Brain microvascular endothelial cell (primary cell): ENCODE results near the gene CNTD1.
A peak's percentile ranks its signal among the peaks of the same experiment; 100 is the strongest.

Experiments
- DNase-seq: peaks from one replicate; pipeline ENCODE4 v3.0.0-alpha.2; 2020
- H3K27ac ChIP-seq: fragments of 250-450 bp; sonication (Bioruptor Pico); 2 replicates; pipeline ENCODE4 v1.5.1; 2020; ENCODE audit warnings: mild to moderate bottlenecking, moderate library complexity
- H3K27me3 ChIP-seq: fragments of 250-450 bp; sonication (Bioruptor Pico); replicated peaks from 2 replicates; pipeline ENCODE4 v1.5.1; 2020; ENCODE audit warnings: mild to moderate bottlenecking
- H3K36me3 ChIP-seq: fragments of 250-450 bp; sonication (Bioruptor Pico); replicated peaks from 2 replicates; pipeline ENCODE4 v1.5.1; 2020; ENCODE audit warnings: mild to moderate bottlenecking
- H3K4me3 ChIP-seq: 2 replicates; pipeline ENCODE4 v1.5.1; 2011; ENCODE audit warnings: low read depth, mild to moderate bottlenecking, control low read depth, low read length, moderate library complexity
- in situ Hi-C: cut with HindIII; loops from 2 replicates; pipeline ENCODE4 v1.10.0; 2017; ENCODE audit warnings: low sequenced_read_pairs, low pct_ligation_motif_present
- TF ChIP-seq, protein P1 (sequence below): IDR thresholded peaks from 2 replicates; pipeline ENCODE4 v1.5.1; 2011; ENCODE audit warnings: low read depth, mild to moderate bottlenecking, moderate library complexity, low read length, control low read depth, inconsistent platforms; ENCODE audit errors: missing control alignments

The CNTD1 gene

DNA sequence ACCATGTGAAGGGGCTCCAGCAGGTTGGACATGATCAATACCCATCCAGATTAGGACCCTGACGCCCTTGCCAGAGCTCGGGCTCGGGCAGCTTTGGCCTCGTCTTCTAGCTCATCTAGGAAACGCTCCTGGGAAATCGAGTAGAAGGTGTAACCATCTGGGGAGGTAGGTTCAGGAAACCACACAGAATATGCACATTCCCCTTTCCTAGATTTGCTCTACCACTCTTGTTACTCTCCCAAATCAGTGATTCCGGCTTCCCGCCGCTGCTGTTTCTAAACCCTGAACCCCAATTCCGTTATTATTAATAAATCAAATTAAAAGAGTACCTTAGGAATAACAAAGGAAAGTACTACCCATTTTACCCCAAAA lies 664 bp upstream of the CNTD1 start:
- Histone ChIP-seq H3K27me3 (no peaks in the 10 kb centered on the region), H3K27ac (peak overlapping the region; percentile 33), H3K4me3 (peak overlapping the region; percentile 98), H3K36me3 (no peaks in the 10 kb centered on the region)
- in situ Hi-C loops: no loop called here
- TF ChIP-seq, protein P1, sequence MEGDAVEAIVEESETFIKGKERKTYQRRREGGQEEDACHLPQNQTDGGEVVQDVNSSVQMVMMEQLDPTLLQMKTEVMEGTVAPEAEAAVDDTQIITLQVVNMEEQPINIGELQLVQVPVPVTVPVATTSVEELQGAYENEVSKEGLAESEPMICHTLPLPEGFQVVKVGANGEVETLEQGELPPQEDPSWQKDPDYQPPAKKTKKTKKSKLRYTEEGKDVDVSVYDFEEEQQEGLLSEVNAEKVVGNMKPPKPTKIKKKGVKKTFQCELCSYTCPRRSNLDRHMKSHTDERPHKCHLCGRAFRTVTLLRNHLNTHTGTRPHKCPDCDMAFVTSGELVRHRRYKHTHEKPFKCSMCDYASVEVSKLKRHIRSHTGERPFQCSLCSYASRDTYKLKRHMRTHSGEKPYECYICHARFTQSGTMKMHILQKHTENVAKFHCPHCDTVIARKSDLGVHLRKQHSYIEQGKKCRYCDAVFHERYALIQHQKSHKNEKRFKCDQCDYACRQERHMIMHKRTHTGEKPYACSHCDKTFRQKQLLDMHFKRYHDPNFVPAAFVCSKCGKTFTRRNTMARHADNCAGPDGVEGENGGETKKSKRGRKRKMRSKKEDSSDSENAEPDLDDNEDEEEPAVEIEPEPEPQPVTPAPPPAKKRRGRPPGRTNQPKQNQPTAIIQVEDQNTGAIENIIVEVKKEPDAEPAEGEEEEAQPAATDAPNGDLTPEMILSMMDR: no peak
- DNase-seq: no peak

DNA sequence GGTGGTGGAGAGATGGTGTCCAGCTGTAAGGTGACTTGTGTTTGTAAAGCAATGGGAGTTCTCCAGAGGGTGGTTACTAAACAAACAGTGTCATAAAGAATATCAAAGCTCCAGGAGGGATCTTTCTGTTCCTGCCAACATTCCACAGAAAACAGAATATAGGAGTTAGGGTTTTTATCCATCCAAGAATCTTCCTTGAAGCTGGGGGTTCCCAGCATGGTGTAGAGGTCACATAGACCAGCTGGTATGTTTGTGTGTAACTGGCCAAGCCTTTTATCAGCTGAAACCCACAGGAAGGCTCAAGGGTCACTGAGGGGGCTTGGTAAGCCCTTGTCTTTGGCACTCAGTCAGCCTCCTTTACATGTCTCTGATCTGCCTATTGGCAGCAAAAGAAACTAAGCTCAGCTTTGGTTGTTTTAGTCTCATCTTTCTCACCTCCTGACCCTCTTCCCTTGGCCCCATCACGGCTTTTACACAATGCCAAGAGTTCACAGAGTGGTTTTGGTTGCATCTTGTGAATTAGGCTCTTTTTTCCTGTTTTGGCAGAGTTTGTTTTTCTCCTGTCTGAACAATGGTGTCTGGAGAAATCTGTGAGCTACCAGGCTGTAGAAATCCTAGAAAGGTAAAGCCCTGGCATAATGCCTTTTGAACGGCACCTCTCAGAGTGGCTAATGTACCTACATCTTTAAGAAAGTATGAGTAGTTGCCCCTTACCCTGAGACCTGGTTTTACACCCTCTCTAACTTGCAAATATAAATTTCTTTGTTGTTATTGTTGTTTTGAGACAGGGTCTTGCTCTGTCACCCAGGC lies 4.6 kb downstream of the CNTD1 start:
- no peaks in the 10 kb centered on the region for H3K27me3 ChIP-seq
- in situ Hi-C loops: no loop called here
- TF ChIP-seq, protein P1: no peak
- H3K36me3 ChIP-seq: no peaks in the 10 kb centered on the region
- no peak overlapping the region for H3K27ac ChIP-seq
- no peak for DNase-seq
- H3K4me3 ChIP-seq: no peak overlapping the region

DNA sequence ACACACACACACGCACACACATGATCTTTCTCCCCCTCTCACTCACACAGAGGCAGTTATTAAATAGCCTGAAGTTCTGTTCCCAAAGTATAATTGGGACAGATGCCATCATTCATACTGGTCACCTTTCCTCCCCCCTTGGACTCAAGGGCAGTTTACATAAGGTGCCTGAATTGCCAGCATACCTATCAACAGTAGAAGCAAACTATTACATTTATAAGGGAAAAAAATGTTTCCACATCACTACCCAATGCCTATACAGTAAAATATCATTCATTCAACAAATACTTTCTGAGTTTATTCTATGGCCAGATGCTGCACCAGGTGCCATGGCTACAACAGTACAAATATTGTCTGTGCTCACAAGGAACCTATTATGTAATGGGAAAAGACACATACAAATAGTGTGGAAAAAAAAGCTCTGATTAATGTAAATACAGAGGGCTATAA lies 6.3 kb downstream of the CNTD1 start:
- TF ChIP-seq, protein P1: no peak
- H3K36me3 ChIP-seq: no peaks in the 10 kb centered on the region
- no peak for DNase-seq
- H3K27me3 ChIP-seq: no peaks in the 10 kb centered on the region
- H3K4me3 ChIP-seq: no peak overlapping the region
- H3K27ac ChIP-seq: no peak overlapping the region
- in situ Hi-C loops: no loop called here

DNA sequence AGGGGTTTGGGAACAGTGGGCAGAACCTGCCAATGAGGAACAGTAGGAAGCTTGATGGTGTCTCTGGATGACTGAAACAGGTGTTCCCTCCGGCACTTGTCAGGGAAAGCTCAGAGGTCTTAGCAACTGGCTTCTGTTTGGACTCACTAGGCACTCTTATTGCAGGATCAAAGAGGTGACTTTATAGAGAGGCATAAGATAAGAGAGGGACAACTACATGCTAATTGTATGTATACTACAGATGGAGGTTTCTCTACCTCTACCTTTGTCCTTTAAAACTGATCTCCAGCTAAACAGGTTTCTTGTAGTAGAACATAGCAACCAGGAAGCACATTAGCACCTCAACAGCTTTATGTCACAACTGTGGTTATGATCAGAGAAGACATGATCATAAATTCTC lies 7.6 kb downstream of the CNTD1 start:
- TF ChIP-seq, protein P1: no peak
- DNase-seq: no peak
- Histone ChIP-seq H3K27me3 (no peaks in the 10 kb centered on the region), H3K27ac (no peak overlapping the region), H3K4me3 (no peak overlapping the region), H3K36me3 (peaks cover 3% of the 10 kb centered on the region)
- in situ Hi-C loops: no loop called here

DNA sequence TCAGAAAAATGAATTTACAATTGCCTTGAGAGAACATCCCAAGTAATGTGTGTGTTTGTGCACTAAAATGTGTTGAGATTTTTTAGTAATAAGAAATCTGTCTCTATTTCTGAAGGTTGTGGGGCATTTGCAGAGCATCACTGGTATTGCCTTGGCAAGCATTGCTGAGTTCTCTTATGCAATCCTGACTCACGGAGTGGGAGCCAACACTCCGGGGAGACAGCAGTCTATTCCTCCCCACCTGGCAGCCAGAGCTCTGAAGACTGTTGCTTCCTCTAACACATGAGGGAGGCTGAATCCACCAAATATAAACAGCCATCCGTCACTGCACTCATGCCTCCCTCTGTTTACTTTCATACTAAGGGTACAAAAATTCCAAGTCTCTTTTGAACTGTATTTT lies 10.6 kb downstream of the CNTD1 start:
- H3K36me3 ChIP-seq: peaks cover 23% of the 10 kb centered on the region

More for the DNA sequence above, 10.6 kb downstream of the CNTD1 start:
- H3K27me3 ChIP-seq: no peaks in the 10 kb centered on the region
- H3K4me3 ChIP-seq: no peak overlapping the region
- no peak for DNase-seq
- TF ChIP-seq, protein P1: no peak
- H3K27ac ChIP-seq: no peak overlapping the region
- in situ Hi-C loops: no loop called here
